HG03571 (cell line): ENCODE measurements around the gene CRAT.

Experiments used
- ATAC-seq: cut with Tn5 transposase; IDR thresholded peaks from one replicate; pipeline ENCODE4 v1.9.1; 2021; ENCODE audit not compliant: unreplicated experiment

The CRAT gene

GRCh38 chr9:129110740-129111527 lies at the start of gene CRAT, which contains the start of gene PTPA:
Gene CRAT, minus strand, starts transcription at chr9:129110793. Its CDS starts 284 bp downstream, at chr9:129110509.
Gene PTPA, plus strand, starts transcription at chr9:129111415. Its CDS starts 186 bp downstream, at chr9:129111601.
- ATAC-seq = peak; percentile 71

- no peak for ATAC-seq
These were observed 45.6 kb upstream of the CRAT start for GRCh38 chr9:129156163-129156562.

- no peak for ATAC-seq
These were observed 44.4 kb upstream of the CRAT start for GRCh38 chr9:129154866-129155477.

GRCh38 chr9:129151469-129151868 lies 40.9 kb upstream of the CRAT start:
- no peak for ATAC-seq

GRCh38 chr9:129150672-129151211 lies 40.1 kb upstream of the CRAT start:
- ATAC-seq = no peak

- ATAC-seq = no peak
These were observed 39.5 kb upstream of the CRAT start for GRCh38 chr9:129150122-129150521.

- no peak for ATAC-seq
These were observed 38.8 kb upstream of the CRAT start for GRCh38 chr9:129149442-129149841.

GRCh38 chr9:129148463-129149204 lies 38.0 kb upstream of the CRAT start:
- ATAC-seq = no peak

- no peak for ATAC-seq
These were observed 35.9 kb upstream of the CRAT start for GRCh38 chr9:129146441-129146941.

- no peak for ATAC-seq
These were observed 35.3 kb upstream of the CRAT start for GRCh38 chr9:129145841-129146292.

- ATAC-seq = no peak
These were observed 34.7 kb upstream of the CRAT start for GRCh38 chr9:129145316-129145715.

GRCh38 chr9:129143031-129143927 lies 32.7 kb upstream of the CRAT start:
- ATAC-seq = no peak

GRCh38 chr9:129142138-129142935 lies 31.7 kb upstream of the CRAT start:
- no peak for ATAC-seq

- ATAC-seq = peak; percentile 35
These were observed 30.8 kb upstream of the CRAT start for GRCh38 chr9:129141066-129142041.

GRCh38 chr9:129140397-129141065 lies 29.9 kb upstream of the CRAT start:
- peak; percentile 14 for ATAC-seq

- ATAC-seq = peak; percentile 47
These were observed 29.4 kb upstream of the CRAT start for GRCh38 chr9:129139993-129140396.

GRCh38 chr9:129139233-129139992 lies 28.8 kb upstream of the CRAT start:
- no peak for ATAC-seq
